Stimulated activated CD8-positive, alpha-beta memory T cell treated with anti-CD3 and anti-CD28 coated beads, Interleukin-4, amount 100 ng/mL, for 1 hour (primary cell): ENCODE measurements around the gene PTPN14.

Experiments
- DNase-seq, 2 donors: peaks; one replicate each; pipeline ENCODE4 v3.0.0-alpha.2; 2020; ENCODE audit warnings: low read depth in 2 of 2, low spot score in 1 of 2

The PTPN14 gene

DNA sequence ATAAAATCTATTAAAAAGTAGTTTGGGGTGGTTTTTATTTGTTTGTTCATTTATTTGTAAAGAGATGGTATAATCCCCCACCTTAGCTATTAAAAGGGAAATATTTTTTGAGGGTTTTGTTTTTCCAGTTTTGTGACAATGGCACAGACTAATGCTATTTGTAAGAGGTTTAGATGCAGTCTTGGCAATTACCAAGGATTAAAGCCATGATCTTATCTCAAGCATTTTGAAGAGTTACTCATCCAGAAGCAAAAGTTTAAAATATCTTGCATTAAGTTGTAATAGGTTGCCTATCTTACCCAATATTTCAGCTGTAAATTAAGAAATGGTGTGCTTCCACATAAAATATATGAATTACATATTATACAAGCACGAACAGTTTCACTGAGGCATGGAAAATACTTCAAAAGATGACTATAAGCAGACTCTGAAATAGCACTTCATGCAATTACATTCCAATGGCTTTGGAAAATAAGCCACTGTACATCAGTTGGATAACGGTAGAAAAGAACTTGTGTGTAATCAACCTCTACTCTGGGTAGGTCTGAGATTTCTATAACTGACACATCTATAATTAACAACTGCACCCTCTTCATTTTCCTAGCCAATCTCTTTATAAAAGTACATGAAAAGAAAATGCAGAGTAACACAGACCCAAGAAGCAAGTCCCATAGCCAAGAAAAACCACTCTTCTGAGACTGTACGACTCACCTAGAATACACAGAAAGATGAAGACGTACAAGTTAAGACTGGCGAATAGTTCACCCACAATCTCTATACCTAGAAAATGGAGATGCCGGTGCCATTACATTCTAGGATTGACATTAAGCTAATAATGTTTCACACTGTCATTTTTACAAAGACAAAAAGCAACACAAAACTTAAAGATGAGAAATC, 95.2 kb downstream of the PTPN14 start:
- no peak for DNase-seq

DNA sequence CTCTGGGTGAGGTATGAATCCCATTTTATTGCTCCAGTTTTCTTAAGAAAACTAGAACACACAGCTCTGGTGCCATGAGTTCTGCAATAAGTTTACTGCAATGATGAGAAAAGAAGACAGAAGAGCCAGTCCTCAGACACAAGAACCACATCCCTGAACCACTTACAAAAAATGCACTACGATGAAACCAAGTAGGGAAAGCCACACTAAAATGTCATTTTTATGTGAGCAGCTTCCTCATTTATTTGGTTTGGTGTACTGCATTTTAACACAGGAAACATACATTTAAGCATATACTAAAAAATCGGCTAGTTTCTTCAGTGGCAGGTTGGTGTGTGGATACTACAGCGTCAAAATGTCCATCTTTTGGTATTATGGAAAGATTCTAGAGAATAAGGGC, 95.9 kb downstream of the PTPN14 start:
- DNase-seq = no peak

DNA sequence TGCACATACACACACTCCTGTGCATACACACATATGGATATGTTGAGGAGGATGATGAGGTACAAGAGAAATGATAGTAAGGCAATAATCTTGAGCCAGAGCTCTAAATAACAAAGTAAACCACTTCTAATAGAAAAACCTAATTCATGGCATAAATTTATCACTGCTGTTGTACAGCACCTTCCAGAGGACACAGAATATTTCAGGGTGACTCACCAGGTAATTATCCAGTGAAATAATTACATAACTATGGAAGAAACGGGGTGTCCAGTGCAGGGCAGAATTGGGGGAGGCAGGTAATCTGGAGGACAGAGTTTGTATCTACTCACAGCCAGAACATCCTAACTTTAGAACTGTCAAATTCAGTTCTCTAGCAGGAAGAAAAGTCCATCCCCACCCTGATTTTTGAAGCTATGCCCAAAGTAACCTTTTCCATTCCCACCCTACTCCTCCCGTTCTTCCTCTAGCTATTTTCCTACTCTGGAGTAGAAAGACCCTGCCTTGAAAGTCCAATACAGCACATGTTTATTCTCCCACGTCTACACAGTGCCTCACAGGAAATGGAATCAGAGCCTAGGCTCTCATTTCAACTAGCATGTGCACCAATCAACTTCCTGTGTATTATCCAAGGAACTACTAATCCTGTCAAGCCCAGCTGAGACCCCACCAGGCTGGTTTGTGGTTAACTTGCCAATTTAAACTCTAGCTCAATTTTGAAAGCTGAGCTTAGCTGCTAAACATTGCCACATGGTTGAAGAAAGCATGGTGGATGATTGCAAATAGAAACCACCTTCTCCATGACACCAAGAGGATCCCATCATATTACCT, 96.6 kb downstream of the PTPN14 start:
- DNase-seq = no peak

DNA sequence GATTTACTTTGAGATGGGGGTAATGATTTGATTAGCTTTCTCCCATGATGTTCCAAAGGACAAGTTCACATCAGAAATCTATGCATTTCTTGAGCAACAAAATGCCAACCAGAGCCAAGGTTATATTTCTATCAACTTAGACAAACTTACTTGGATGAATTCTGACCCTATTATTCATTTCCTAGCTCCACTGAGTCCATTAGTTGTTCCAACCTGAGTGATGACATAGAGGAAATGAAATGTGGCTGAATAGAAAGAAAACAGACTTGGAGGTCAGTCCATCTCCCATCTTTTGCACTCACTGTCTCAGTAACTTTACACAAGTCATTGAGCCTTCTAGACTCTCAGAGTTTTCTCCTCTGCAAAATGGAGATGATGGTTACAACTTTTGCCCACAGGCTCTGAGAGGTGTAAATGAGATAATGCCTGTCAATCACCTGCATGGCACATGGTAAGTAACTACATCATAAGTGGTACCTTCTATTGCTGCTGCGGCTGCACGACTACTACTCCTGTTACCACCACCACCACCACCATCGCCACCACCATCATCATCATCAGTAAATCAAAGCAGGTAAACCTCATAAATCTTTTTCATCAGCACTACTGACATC, 98.2 kb downstream of the PTPN14 start:
- DNase-seq = no peak

DNA sequence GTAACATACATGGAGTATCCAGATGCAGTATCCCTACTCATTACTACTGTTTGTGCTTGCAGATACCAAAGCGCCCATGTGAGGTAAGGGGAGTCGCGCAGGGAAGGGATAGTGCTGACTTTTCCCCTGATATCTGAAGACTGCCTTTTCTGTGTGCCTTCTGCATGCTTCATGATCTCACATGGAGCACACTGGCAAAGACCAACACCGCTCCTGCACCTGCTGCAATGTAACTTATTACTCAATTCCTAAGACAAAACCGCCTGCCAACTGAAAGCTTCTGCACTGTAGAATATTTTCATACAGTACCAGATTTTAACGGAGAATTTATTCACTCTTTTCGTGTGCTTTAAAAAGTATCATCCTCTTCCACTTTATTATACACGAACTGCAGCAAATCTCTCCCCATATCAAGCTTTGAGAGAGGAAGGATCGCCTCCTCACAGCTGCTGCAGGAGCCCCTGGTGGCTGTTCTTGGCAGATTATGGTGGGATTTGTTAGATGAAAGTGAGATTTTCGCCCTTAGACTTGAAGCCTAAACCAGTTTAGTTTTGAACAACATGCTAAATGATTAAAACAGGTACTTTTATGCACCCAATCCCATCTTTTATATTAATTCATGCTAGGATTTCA, 99.1 kb downstream of the PTPN14 start:
- no peak for DNase-seq

DNA sequence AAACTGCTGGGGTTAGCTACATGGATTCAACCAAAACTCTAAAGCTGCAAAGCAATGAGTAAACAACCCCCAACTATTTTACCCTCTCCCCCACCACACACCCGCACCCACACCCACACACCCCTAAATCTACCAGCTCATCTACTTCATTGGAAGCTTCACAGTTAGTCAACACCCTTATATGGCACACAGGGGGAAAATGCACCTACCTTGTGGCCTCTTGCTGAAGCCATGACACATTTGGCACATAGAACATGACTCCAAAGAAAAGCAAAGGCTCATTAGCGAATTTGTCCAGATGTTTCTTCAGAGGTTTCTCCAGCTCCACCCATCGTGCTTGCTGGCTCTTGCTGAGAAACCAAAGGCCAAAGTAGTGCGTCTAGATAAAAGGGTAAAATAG, 99.8 kb downstream of the PTPN14 start:
- no peak for DNase-seq

DNA sequence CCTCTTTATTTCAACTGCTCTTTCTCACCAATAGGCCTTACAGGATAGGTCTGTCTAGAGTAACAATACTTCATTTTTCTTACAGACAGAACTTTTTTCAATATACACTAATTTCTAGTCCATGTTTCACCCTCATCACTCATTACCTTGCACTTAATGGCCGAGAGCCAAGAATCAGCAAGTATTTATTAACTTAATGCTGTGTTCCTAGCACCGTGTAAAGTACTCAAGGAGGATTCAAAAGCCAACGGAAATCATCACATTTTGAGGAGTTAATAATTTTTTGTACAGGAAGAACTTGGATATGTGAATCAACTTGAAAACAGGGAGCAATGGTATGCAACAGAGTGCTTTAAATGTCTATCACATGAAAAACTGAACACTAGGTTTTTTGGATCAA, 102.0 kb downstream of the PTPN14 start:
- no peak for DNase-seq

DNA sequence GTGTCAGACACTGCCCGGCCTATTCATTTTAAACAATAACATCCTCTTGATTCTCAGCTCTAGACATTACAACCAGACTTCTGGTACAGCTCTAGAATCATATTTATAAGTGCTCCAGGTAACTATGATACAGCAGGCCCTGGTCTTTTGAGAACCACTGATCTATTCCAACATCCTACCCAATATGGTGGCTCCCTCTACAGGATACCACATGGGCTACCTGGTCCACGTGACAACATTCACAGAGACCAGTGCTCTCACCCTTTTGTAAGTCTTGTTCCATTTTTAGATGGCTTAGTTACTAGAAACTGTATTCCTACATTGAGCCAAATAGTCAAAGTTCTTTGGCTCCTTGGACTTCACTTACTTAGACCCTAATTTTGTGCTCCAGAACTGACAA, 102.9 kb downstream of the PTPN14 start:
- no peak for DNase-seq

DNA sequence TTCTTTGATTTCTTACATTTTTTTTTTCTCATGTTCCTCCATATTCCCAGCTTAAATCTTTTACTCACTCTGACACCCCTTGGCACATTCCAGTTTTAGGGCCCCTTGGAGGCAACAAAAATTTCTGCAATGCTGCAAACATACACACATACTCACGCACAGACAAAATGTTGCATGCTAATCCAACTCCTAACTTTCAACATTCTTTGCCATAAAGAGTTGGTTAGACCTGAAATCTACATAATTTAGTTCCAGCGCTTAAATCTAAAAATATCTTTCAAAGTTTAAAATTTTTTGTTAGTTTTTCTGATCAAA, 103.9 kb downstream of the PTPN14 start:
- DNase-seq = no peak

DNA sequence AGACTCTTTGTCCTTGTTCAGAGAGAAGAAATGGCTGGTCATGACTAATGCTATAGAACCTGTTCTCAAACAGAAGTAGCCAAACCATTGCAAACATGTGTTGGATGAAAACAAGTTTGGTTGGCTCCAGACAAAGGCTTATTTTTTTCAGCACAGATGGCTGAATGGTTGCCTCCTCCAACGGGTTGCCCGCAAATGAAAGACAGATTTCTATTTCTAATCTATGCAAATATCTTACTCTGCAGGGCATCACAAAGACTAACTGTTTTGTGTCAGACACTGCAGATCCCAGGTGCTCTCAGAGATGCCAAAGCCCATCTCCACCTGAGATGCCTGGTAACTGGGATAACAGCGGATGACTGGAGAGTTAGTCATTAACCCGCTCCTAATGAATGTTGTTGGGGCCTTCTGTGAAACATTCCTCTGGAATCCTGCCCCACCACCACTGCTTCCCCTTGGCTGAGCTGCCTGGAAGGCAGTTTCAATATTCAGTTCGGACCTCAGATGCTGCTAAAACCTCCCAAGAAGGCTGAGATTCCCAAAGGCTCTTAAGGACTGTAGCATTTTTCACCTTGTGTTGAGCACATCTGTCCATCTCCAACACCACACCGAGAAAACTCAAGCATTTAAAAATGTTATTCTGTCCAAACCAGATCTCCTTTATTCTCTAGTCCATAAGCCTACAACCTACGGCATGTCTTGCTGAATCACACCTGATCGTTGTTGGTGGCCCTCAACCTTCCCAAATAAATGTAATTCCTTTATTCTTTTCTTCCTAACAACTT, 104.4 kb downstream of the PTPN14 start:
- DNase-seq = no peak

DNA sequence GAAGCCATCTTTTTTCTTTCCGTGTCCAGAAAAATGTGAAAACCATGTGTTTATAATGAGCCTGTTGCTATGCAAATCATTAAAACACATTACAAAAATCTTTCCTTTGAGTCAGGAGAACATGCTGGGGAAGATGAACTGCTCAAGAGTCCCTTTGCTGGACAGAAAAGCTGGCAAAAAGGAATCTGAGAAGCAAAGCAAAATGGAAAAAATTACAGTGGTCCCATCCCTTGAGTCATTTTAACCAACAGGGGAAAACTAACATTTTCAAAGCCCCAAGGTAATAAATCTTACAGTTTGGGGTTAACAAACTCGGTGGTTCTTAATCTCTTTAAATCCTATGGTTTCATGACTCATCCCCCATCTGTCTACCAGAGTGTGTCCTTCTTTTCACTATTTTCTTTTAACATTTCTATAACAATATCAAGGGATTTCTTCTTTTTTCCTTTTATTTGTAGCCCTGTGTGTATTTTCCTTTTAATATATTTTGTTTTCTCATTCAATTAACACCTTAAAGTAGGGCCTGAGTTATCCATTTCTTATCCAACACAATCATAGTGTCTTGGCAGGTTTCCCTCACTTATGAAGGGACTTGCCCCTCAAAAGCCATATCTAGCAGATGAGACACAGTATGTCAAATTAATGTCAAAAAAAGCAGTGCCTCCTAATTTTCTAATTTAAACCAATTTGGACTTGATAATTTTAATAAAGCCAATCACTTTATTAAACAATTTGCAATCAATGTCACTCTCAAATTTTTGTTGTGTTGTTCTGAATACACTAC, 105.4 kb downstream of the PTPN14 start:
- DNase-seq = no peak

DNA sequence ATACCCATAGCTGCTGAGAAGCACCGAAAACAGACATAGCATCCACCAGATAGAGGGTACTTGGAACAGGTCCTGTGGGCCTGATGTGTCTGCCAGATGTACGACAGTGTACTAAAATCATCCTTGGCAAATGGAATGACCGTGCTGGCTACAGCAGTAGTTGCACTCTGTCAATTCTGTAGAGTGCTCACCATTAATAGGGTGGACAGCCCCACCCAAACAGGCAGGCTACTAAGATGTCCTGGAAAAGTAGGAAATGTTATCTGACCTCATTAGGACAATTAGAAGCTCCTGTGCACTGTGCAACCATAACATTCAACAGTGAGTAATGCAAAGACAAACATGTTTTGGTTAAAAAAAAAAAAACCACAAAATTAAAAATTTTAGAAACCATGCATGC, 106.2 kb downstream of the PTPN14 start:
- DNase-seq = no peak

DNA sequence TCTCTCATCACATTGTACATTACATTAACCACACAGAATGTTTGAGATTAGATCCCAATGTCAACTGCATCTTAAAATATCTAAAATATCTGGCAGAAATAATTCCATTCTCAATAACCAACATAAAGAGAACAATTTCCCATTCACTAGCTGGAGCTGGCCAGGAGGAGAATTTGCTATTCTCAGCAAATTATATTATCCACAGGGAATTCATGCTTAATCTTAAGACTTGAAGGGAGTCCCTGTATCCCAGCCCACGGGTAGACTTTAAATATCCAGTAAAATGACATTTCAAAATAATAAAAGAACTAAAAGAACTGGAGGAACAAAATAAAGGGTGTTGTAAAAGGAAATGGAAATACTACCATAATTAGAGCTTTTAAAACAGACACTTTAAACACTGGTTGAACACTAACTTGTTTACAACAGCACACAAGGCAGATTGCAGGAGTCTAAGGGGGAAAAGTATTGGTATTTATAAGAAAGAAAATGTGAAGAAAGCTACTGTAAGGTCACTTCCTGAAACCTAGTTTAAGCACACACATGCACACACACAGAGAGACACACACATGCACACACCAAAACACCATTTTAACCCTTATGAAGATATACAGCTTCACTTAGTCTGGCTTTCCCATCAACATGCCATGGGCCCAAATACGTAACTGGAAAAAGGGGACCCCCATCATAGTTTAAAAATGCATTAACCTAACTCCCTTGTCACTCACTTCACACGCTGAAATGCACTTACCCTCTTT, 107.0 kb downstream of the PTPN14 start:
- DNase-seq = no peak

DNA sequence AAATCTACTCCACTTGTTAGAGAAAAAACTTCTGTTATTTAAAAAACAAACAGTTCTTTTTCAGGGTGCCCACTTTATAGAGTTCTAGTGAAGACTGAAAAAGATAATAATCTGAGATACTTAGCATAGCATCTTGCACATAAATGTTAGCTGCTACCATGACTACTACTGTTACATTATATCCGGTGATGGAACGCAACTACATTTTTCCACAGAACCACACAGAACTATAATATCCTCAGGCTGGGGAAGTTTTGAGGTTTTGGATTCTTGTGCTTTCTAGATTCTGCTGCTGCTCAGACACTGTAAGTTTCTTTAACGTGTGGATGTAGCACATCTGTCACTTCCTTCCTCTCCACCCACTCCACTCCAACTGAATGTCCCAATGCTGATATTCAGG, 110.3 kb downstream of the PTPN14 start:
- no peak for DNase-seq

DNA sequence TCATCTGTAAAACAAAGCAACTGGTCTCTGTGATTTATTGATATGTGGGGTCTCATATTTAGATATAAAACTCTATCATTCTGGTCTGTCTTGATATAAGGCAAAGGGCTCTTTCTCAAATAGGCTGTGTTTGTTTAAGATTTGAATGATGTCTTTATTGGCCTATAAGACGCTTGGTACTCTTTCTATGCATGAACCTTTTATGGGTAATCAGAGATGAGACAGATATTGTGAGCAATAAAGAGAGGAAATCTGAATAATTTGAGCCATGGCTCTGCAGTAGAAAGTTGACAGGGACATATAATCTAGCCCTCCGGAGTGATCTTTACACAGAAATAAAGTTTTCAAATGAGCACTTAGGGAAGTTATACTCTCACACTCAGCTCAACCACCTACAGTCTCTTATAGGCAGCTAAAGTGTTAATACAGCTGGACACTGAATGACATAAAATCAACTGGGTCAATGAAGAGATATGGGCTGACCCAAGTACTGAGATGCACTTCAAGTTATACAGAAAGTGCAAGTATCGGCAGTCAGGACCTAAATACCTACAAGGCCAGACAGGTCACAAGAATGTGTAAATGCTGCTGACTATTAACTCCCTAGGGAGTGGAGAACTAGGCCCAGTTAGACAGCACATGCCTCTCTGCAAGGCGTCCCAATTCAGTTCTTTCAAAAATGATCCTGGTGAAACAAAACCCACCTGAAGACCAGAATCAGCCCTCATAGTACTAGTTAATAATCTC, 111.0 kb downstream of the PTPN14 start:
- DNase-seq = no peak

DNA sequence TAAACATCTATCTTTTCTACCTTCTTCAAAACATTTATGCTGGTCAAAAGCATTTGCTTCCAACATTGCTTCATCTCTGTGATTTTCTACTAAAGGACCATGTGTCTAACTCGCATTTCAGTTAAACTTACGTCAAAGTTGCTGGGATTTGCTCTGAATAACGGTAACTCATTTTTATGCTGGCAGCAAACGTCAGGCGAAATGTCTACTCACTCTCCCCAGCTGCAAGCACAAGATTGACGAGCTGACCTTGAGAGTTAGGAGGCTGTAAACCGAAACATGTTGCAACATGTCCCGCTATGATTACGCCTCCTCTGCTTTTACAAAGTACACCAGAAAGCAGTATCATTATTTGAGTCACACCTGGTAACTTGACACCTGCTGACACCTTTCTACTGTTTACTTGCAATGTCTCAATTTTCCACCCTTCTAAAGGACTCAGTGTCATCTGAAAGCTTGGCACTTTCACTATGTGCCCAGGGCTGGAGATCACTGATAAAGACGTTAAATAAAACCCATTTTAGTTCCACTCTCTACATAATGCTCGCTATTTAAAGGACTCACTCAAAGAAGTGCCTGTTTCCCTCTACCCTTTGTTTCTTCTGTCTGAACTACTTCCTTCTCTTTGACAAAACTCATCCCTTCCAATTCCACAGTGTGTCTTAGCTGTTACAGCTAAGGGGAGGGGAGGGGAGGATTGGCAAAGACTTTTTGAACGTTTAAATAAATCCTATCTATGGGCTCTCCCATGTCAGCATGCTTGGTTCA, 111.9 kb downstream of the PTPN14 start:
- no peak for DNase-seq

DNA sequence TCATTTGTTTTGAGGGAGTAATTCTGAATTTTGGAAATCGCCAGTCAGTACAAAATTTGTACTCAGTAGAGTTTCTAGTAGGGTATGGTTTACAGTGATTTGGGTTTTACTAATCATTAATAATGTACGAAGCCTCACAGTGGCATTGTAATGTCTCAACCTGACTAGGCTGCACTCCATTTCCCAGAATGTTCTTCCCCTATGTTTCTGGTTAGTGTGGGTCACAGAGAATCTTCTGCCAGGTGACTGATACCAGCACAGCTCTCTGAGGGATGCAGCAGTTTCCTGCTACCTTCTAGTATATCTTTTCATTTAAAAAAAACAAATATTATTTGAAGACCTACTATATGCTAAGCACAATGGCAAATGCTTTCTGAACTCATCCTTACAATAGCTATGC, 112.9 kb downstream of the PTPN14 start:
- no peak for DNase-seq

DNA sequence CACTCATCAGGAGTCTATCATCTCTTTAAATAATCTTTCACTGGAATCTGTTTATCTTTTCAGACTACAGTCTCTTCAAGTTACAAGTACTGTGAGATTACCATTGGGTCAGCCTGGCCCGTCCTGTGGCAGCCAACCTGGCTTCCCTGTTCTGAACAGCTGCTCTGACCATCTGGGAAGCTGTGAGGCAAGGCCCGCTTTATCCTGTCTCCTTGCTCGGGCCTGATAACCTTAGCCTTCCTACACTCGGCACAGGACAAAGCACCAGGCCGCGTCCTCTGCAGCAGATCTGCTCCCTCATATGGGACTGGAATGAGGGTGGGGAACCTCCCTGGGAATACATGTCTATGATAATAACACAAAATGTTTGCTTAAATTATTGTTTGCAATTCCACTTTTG, 113.3 kb downstream of the PTPN14 start:
- DNase-seq = no peak
